Activated CD8-positive, alpha-beta memory T cell treated with anti-CD3 and anti-CD28 coated beads, Interleukin-2, amount 10 ng/mL, durations not matched to agents 7 days and 5 days (primary cell): ENCODE measurements around the gene SMCO3. TPM values are rescaled to one million over a fixed set of nuclear protein-coding genes. Genes with fewer than 3 reads are reported as not detected.

Experiments used
- ATAC-seq: fragments of 150-1000 bp; cut with Tn5 transposase; one replicate; pipeline ENCODE4 v1.10.0; 2021; ENCODE audit warnings: moderate library complexity
- CTCF ChIA-PET: fragments of 350-600 bp; sonication (Branson Sonifier 250); formaldehyde crosslinking; loops from one replicate; lab custom pipeline; 2021; ENCODE audit warnings: antibody characterized with exemption; lab: Charles Lee
- DNase-seq: peaks from one replicate; pipeline ENCODE4 v3.0.0-alpha.2; 2020
- H3K27ac Mint-ChIP-seq: one replicate; pipeline ENCODE4 v1.8.0; 2021; ENCODE audit warnings: mild to moderate bottlenecking, mixed read lengths
- H3K27me3 Mint-ChIP-seq: one replicate; pipeline ENCODE4 v1.8.0; 2021; ENCODE audit warnings: mixed read lengths
- H3K36me3 Mint-ChIP-seq: one replicate; pipeline ENCODE4 v1.8.0; 2021; ENCODE audit warnings: mild to moderate bottlenecking, mixed read lengths
- H3K4me1 Mint-ChIP-seq: one replicate; pipeline ENCODE4 v1.8.0; 2021; ENCODE audit warnings: mixed read lengths
- H3K4me3 Mint-ChIP-seq: one replicate; pipeline ENCODE4 v1.8.0; 2021; ENCODE audit warnings: mild to moderate bottlenecking, moderate library complexity, mixed read lengths
- H3K9me3 Mint-ChIP-seq: one replicate; pipeline ENCODE4 v1.8.0; 2022; ENCODE audit warnings: low read depth, mixed read lengths
- total RNA-seq, 2 experiments: library from RNA; stranded (reverse); gene quantifications; one replicate each; pipeline ENCODE4 v1.2.3, GENCODE V29; 2021

The SMCO3 gene
- total RNA-seq = not detected

GRCh38 chr12:14814014-14814413 lies at the start of gene SMCO3:
Gene SMCO3 (minus strand): TSS chr12:14814182. CDS start chr12:14806680, 7,502 bp downstream.
- H3K4me1 Mint-ChIP-seq = peaks cover 18% of the 10 kb centered on the region
- CTCF ChIA-PET = interaction anchor here (1.8 kb wide), 1 partner anchor 9 kb away, joined by 6 read pairs; no protein-coding TSS in a partner anchor
- H3K27ac Mint-ChIP-seq = no peak within 1 kb of the TSS
- H3K4me3 Mint-ChIP-seq = no peak within 1 kb of the TSS
- no peak for ATAC-seq
- no peaks in the 10 kb centered on the region for H3K36me3 Mint-ChIP-seq
- peaks cover 4% of the 10 kb centered on the region for H3K27me3 Mint-ChIP-seq
- H3K9me3 Mint-ChIP-seq = no peaks in the 10 kb centered on the region
- DNase-seq = no peak

- Mint-ChIP-seq H3K9me3 (peaks cover 9% of the 10 kb centered on the region), H3K4me3 (no peak overlapping the region), H3K4me1 (no peaks in the 10 kb centered on the region), H3K27me3 (peaks cover 9% of the 10 kb centered on the region), H3K36me3 (peaks cover 8% of the 10 kb centered on the region), H3K27ac (no peak overlapping the region)
- ATAC-seq = no peak
- no peak for DNase-seq
- CTCF ChIA-PET = no interaction called here
Measured at GRCh38 chr12:14860490-14860889, 46.5 kb upstream of the SMCO3 start.

GRCh38 chr12:14858513-14858912 lies 44.5 kb upstream of the SMCO3 start:
- Mint-ChIP-seq H3K27ac (no peak overlapping the region), H3K4me3 (no peak overlapping the region), H3K36me3 (peaks cover 8% of the 10 kb centered on the region), H3K27me3 (no peaks in the 10 kb centered on the region), H3K9me3 (peaks cover 7% of the 10 kb centered on the region), H3K4me1 (no peaks in the 10 kb centered on the region)
- CTCF ChIA-PET = no interaction called here
- ATAC-seq = no peak
- DNase-seq = no peak

GRCh38 chr12:14854586-14855183 lies 40.7 kb upstream of the SMCO3 start:
- no peaks in the 10 kb centered on the region for H3K27me3 Mint-ChIP-seq
- peaks cover 3% of the 10 kb centered on the region for H3K36me3 Mint-ChIP-seq
- no peak overlapping the region for H3K27ac Mint-ChIP-seq
- H3K4me1 Mint-ChIP-seq = no peaks in the 10 kb centered on the region
- H3K4me3 Mint-ChIP-seq = no peak overlapping the region
- CTCF ChIA-PET = no interaction called here
- no peak for ATAC-seq
- no peak for DNase-seq
- peaks cover 2% of the 10 kb centered on the region for H3K9me3 Mint-ChIP-seq

GRCh38 chr12:14853961-14854360 lies 40.0 kb upstream of the SMCO3 start:
- Mint-ChIP-seq H3K4me1 (no peaks in the 10 kb centered on the region), H3K27me3 (no peaks in the 10 kb centered on the region), H3K9me3 (no peaks in the 10 kb centered on the region), H3K4me3 (no peak overlapping the region), H3K27ac (no peak overlapping the region), H3K36me3 (no peaks in the 10 kb centered on the region)
- no peak for DNase-seq
- ATAC-seq = no peak
- CTCF ChIA-PET = interaction anchor here (0.6 kb wide), 1 partner anchor 133 kb away, joined by 5 read pairs; no protein-coding TSS in a partner anchor

DNA sequence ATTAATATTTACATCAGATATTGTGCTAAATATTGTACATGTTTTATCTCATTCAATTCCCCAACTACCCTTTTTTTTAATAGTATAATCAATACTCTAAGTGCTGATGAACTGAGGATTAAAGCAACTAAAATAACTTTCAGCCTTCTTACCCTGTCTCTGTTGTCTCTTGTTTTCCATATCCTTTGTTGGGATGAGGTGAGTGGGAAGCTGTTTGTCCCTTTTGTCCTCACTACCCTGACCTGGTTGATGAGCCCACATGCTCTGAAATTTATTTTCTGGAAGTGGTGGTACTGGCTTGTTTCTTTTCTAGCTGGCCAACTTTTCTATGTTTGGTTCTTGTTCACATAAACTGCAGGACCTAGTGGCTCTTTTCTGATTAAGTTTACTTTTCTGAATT lies 38.9 kb upstream of the SMCO3 start:
- H3K36me3 Mint-ChIP-seq = no peaks in the 10 kb centered on the region
- H3K4me3 Mint-ChIP-seq = no peak overlapping the region
- CTCF ChIA-PET = no interaction called here
- H3K27ac Mint-ChIP-seq = no peak overlapping the region
- H3K9me3 Mint-ChIP-seq = no peaks in the 10 kb centered on the region
- no peaks in the 10 kb centered on the region for H3K27me3 Mint-ChIP-seq
- H3K4me1 Mint-ChIP-seq = no peaks in the 10 kb centered on the region
- ATAC-seq (no peak), DNase-seq (no peak)

GRCh38 chr12:14850929-14851663 lies 37.1 kb upstream of the SMCO3 start:
- ATAC-seq (no peak), DNase-seq (no peak)
- Mint-ChIP-seq H3K36me3 (no peaks in the 10 kb centered on the region), H3K4me3 (no peak overlapping the region), H3K27ac (no peak overlapping the region), H3K4me1 (peaks cover 2% of the 10 kb centered on the region), H3K9me3 (no peaks in the 10 kb centered on the region), H3K27me3 (no peaks in the 10 kb centered on the region)
- CTCF ChIA-PET = interaction anchor here (0.6 to 1.1 kb wide), 5 partner anchors 97 to 371 kb away, joined by 3 to 4 read pairs (median 3); no protein-coding TSS in a partner anchor

DNA sequence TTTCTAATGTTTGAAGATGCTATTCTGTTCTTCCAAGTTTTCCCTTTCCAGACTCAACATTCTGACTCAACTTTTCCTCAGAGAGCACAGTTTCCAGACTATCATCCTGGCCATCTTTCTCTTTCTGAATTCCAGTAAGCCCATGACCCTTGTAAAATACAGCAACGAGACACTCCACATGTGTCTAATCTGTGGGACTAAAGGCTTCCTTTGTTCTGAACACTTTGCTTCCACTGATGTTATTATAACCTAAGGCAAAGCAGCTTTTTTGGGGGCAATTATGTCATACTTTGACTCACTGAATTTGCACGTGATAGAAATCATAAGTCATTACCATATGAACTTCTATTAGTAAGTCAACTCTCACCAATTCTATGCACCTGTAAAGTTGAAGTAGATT lies 35.7 kb upstream of the SMCO3 start:
- Mint-ChIP-seq H3K9me3 (no peaks in the 10 kb centered on the region), H3K4me3 (no peak overlapping the region), H3K4me1 (peaks cover 4% of the 10 kb centered on the region), H3K27me3 (no peaks in the 10 kb centered on the region), H3K36me3 (no peaks in the 10 kb centered on the region), H3K27ac (no peak overlapping the region)
- ATAC-seq (no peak), DNase-seq (no peak)
- CTCF ChIA-PET = interaction anchor here (1.2 kb wide), 1 partner anchor 34 kb away, joined by 3 read pairs; no protein-coding TSS in a partner anchor

DNA sequence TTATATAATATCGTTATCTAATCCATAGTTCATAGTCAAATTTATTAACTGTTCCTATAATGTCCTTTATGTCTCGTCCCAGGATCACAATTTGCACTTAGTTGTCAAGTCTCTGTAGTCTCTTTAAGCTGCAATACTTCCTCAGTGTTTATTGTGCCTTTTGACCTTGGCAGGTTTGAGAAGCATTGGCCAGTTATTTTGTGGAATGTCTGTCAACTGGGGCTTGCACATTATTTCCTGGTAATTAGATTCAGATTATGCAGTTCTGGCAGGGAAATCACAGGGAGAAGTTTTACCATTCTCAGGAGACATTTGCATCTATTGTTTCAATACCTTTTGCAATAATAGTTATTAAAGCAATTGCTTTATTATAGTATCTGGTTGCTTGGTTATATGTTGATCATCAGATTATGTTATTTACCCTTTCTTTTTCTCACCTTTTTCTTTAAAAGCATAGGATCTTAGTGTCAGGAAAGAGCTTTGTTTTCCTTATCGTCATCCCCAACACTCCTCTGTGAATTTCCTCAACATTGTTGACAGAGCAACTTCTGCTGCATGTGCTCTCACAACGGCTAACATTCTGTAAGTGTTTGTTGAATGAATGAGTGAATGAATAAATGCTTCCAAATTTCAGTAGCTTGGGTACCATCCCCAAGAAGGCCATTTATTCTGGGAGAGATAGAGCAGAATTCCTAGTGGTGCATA lies 33.0 kb upstream of the SMCO3 start:
- no peak overlapping the region for H3K27ac Mint-ChIP-seq
- H3K4me3 Mint-ChIP-seq = no peak overlapping the region
- H3K27me3 Mint-ChIP-seq = no peaks in the 10 kb centered on the region
- peaks cover 4% of the 10 kb centered on the region for H3K4me1 Mint-ChIP-seq
- CTCF ChIA-PET = interaction anchor here (0.6 to 7.7 kb wide), 8 partner anchors 10 to 374 kb away, joined by 3 to 62 read pairs (median 3); partner anchors contain the start of genes ERP27 and RERG
- ATAC-seq (no peak), DNase-seq (no peak)
- H3K36me3 Mint-ChIP-seq = no peaks in the 10 kb centered on the region
- no peaks in the 10 kb centered on the region for H3K9me3 Mint-ChIP-seq

DNA sequence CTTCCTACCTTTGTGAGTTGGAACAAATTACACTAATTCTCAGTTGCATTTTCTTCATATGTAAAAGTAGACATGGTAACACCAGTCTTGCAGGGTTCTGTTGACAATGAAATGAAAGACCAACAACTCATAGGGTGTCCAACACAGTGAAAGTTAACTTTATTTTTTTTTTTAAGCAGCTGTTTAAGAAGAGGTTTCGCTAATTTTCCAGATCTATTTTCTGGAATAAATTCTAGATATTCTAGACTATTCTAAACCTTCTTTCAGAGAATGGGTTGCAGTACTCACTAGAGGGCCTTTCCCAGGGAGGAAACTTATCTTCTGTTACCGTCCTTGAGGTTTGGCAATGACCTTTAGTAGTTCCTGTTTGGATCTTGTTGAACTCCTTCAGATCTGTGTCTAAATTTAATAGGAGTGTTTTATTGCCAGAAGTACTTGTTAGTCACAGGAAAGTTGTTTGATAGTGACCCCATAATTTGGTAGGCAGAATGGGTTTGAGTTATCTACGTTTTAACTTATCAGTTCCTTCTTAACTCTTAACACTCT lies 32.1 kb upstream of the SMCO3 start:
- ATAC-seq = no peak
- CTCF ChIA-PET = interaction anchor here (0.6 to 7.7 kb wide), 7 partner anchors 9 to 375 kb away, joined by 3 to 62 read pairs (median 3); partner anchors contain the start of genes ERP27 and RERG
- no peaks in the 10 kb centered on the region for H3K9me3 Mint-ChIP-seq
- no peak for DNase-seq
- no peaks in the 10 kb centered on the region for H3K27me3 Mint-ChIP-seq
- H3K4me3 Mint-ChIP-seq = no peak overlapping the region
- peaks cover 4% of the 10 kb centered on the region for H3K4me1 Mint-ChIP-seq
- no peak overlapping the region for H3K27ac Mint-ChIP-seq
- H3K36me3 Mint-ChIP-seq = no peaks in the 10 kb centered on the region

- ATAC-seq (peak; percentile 65), DNase-seq (peak; percentile 52)
- H3K27ac Mint-ChIP-seq = no peak overlapping the region
- H3K4me3 Mint-ChIP-seq = no peak overlapping the region
- CTCF ChIA-PET = interaction anchor here (0.6 to 7.7 kb wide), 5 partner anchors 9 to 376 kb away, joined by 3 to 62 read pairs (median 4); partner anchors contain the start of gene RERG
- no peaks in the 10 kb centered on the region for H3K36me3 Mint-ChIP-seq
- no peaks in the 10 kb centered on the region for H3K9me3 Mint-ChIP-seq
- H3K27me3 Mint-ChIP-seq = no peaks in the 10 kb centered on the region
- H3K4me1 Mint-ChIP-seq = peaks cover 4% of the 10 kb centered on the region
Measured at GRCh38 chr12:14845350-14845750, 31.4 kb upstream of the SMCO3 start.

DNA sequence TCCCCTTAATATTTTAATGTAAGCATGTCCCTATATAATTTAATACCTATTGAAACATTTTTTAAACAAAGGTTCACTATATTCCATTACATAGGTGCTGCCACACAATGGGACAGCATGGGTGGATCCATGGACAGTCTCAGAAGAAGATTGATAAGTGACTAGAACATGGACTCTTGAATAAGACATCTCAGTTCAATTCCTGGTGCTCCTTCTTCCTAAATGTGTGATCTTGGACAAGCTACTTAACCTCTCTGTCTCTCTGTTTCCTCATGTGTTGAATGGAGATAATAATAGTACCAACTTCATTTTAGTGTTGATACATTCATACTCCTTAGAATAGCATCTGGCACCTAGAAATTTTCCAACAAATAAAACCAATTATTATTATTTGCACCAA lies 30.4 kb upstream of the SMCO3 start:
- peaks cover 4% of the 10 kb centered on the region for H3K4me1 Mint-ChIP-seq
- no peaks in the 10 kb centered on the region for H3K9me3 Mint-ChIP-seq
- peaks cover 5% of the 10 kb centered on the region for H3K27me3 Mint-ChIP-seq
- CTCF ChIA-PET = interaction anchor here (0.7 to 7.7 kb wide), 3 partner anchors 10 to 376 kb away, joined by 3 to 62 read pairs (median 3); partner anchors contain the start of gene RERG
- DNase-seq (no peak), ATAC-seq (no peak)
- no peak overlapping the region for H3K27ac Mint-ChIP-seq
- H3K4me3 Mint-ChIP-seq = no peak overlapping the region
- H3K36me3 Mint-ChIP-seq = no peaks in the 10 kb centered on the region

GRCh38 chr12:14843425-14843887 lies 29.5 kb upstream of the SMCO3 start, which contains the start of gene ART4:
Gene ART4 (minus strand): TSS chr12:14843526. CDS start chr12:14843113, 413 bp downstream.
- DNase-seq (no peak), ATAC-seq (no peak)
- Mint-ChIP-seq H3K36me3 (no peaks in the 10 kb centered on the region), H3K27ac (no peak within 1 kb of the TSS), H3K4me3 (no peak within 1 kb of the TSS), H3K27me3 (peaks cover 9% of the 10 kb centered on the region), H3K9me3 (no peaks in the 10 kb centered on the region), H3K4me1 (peaks cover 4% of the 10 kb centered on the region)
- CTCF ChIA-PET = interaction anchor here (7.7 kb wide), 1 partner anchor 151 kb away, joined by 62 read pairs; no protein-coding TSS in a partner anchor
